Activated B cell treated with CpG ODN at 0.5 μM for 24 hours (primary cell): ENCODE data around the gene RASL10A. TPM values are rescaled to one million over a fixed set of nuclear protein-coding genes. Genes with fewer than 3 reads are reported as not detected.

ENCODE experiments used
- ATAC-seq: fragments of 200-7000 bp; cut with Tn5 transposase; one replicate; pipeline ENCODE4 v1.10.0; 2021; ENCODE audit warnings: low read depth, mild to moderate bottlenecking, moderate library complexity
- CTCF ChIA-PET: fragments of 350-600 bp; sonication (Branson Sonifier 250); formaldehyde crosslinking; loops from one replicate; lab custom pipeline; 2021; ENCODE audit warnings: antibody characterized with exemption; lab: Charles Lee
- POLR2A ChIA-PET: fragments of 350-600 bp; sonication (Branson Sonifier 250); formaldehyde crosslinking; loops from one replicate; lab custom pipeline; 2021; ENCODE audit warnings: antibody characterized with exemption; lab: Charles Lee
- DNase-seq: peaks from one replicate; pipeline ENCODE4 v3.0.0; 2022
- H3K27ac Mint-ChIP-seq: one replicate; pipeline ENCODE4 v1.8.0; 2020; ENCODE audit warnings: mixed read lengths
- H3K27me3 Mint-ChIP-seq: one replicate; pipeline ENCODE4 v1.8.0; 2021; ENCODE audit warnings: mixed read lengths
- H3K36me3 Mint-ChIP-seq: one replicate; pipeline ENCODE4 v1.8.0; 2021; ENCODE audit warnings: low read depth, mixed read lengths
- H3K4me1 Mint-ChIP-seq: one replicate; pipeline ENCODE4 v1.8.0; 2021; ENCODE audit warnings: mixed read lengths
- H3K4me3 Mint-ChIP-seq: one replicate; pipeline ENCODE4 v1.8.0; 2020; ENCODE audit warnings: mild to moderate bottlenecking, mixed read lengths
- H3K9me3 Mint-ChIP-seq: one replicate; pipeline ENCODE4 v1.8.0; 2020; ENCODE audit warnings: mixed read lengths
- CTCF ChIP-seq: fragments of 200-600 bp; IDR thresholded peaks from one replicate; pipeline ENCODE4 v1.8.0; 2022; ENCODE audit warnings: antibody characterized with exemption, mild to moderate bottlenecking
- intact Hi-C: fragments of 100-400 bp; cut with micrococcal nuclease; formaldehyde crosslinking; loops from one replicate; pipeline ENCODE4 v1.15.1; 2024
- total RNA-seq: library from RNA; stranded (reverse); gene quantifications from 2 replicates; pipeline ENCODE4 v1.2.3, GENCODE V29; 2022

RASL10A gene
- total RNA-seq, 1 donor from 2014 or later: 1.0 TPM

DNA sequence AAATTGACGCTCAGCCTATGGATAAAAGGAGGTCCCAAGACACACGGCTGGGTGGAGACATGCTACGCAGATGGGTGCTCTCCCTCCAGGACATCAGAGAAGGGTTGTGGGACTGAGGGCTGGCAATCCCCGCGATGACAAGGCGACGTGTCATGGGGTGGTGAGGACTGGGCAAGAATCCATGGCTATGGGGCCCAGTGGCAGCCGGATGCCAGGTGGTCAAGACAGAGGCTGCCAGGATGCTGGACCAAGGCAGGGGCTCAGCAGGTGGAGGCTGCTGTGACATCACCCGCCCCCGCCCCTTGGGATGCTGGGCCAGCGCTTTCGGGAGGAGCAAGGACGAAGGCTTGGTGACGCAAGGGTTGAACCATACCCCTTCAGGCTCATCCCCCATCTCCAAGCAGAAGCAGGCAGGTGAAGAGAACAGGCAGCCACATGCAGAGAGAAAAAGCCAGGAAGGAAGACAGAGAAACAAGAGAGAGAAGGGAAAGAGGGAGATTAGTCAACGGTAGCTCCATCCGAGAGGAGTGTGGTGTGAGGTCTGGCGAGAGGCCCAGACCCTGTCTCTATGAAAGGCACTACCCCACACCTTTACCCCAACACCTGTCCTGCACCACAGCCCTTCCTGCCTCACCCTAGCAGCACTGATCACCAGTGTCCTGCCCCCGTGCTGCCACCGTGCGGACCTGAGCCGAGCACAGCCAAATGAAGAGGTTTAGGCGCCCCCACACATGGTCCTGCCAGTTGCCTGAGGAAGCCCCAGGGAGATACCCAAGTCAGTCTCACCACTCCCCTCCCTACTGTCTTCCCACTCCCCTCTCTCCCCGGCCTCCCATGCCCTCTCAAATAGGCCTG, 24.1 kb upstream of the RASL10A start:
- ChIA-PET CTCF (no interaction called here), POLR2A (no interaction called here)
- H3K9me3 Mint-ChIP-seq: no peaks in the 10 kb centered on the region
- H3K27me3 Mint-ChIP-seq: no peaks in the 10 kb centered on the region
- intact Hi-C loops: no loop called here
- ATAC-seq (no peak), DNase-seq (no peak)
- H3K4me1 Mint-ChIP-seq: no peaks in the 10 kb centered on the region
- peaks cover 97% of the 10 kb centered on the region for H3K36me3 Mint-ChIP-seq
- no peak overlapping the region for H3K27ac Mint-ChIP-seq
- no peak for TF ChIP-seq CTCF
- H3K4me3 Mint-ChIP-seq: no peak overlapping the region

DNA sequence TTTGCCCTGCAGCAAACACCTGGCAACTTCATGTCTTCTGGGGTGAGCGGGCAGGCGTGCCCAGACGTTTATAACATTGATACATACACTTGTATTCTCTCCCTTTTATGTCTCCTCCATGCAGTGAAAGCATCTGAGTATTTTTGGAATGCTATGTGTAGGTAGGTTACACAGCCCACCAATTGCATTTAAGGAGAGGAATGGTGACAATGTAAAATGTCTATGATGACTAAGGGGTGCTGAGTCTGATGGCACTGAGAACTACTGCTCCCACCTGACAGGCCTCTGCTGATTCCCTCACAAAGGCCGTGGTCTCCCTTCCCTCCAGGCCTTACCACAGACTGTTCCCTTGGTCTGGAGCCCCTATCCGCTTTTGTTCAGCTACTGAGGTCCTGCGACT, 22.9 kb upstream of the RASL10A start:
- no peaks in the 10 kb centered on the region for H3K27me3 Mint-ChIP-seq
- CTCF ChIA-PET: no interaction called here
- no peak for DNase-seq
- H3K27ac Mint-ChIP-seq: no peak overlapping the region
- H3K36me3 Mint-ChIP-seq: peaks cover 98% of the 10 kb centered on the region
- intact Hi-C loops: no loop called here
- no peak for ATAC-seq
- POLR2A ChIA-PET: no interaction called here
- no peaks in the 10 kb centered on the region for H3K4me1 Mint-ChIP-seq
- TF ChIP-seq CTCF: no peak
- no peak overlapping the region for H3K4me3 Mint-ChIP-seq
- H3K9me3 Mint-ChIP-seq: no peaks in the 10 kb centered on the region

- POLR2A ChIA-PET: no interaction called here
- H3K27ac Mint-ChIP-seq: no peak overlapping the region
- ATAC-seq: no peak
- DNase-seq: no peak
- H3K4me3 Mint-ChIP-seq: no peak overlapping the region
- no peak for TF ChIP-seq CTCF
- no peaks in the 10 kb centered on the region for H3K9me3 Mint-ChIP-seq
- H3K27me3 Mint-ChIP-seq: no peaks in the 10 kb centered on the region
- intact Hi-C loops: no loop called here
- CTCF ChIA-PET: no interaction called here
- no peaks in the 10 kb centered on the region for H3K4me1 Mint-ChIP-seq
- peaks cover 94% of the 10 kb centered on the region for H3K36me3 Mint-ChIP-seq
Measured at GRCh38 chr22:29337631-29338284, 22.3 kb upstream of the RASL10A start.

- no peak for TF ChIP-seq CTCF
- DNase-seq (no peak), ATAC-seq (no peak)
- Mint-ChIP-seq H3K27me3 (no peaks in the 10 kb centered on the region), H3K9me3 (no peaks in the 10 kb centered on the region), H3K27ac (no peak overlapping the region), H3K4me3 (no peak overlapping the region), H3K36me3 (peaks cover 93% of the 10 kb centered on the region), H3K4me1 (no peaks in the 10 kb centered on the region)
- intact Hi-C loops: no loop called here
- ChIA-PET CTCF (no interaction called here), POLR2A (no interaction called here)
Measured at GRCh38 chr22:29336751-29337490, 21.4 kb upstream of the RASL10A start.

- H3K27ac Mint-ChIP-seq: no peak overlapping the region
- DNase-seq (no peak), ATAC-seq (no peak)
- H3K36me3 Mint-ChIP-seq: peaks cover 94% of the 10 kb centered on the region
- H3K4me3 Mint-ChIP-seq: no peak overlapping the region
- ChIA-PET POLR2A (no interaction called here), CTCF (no interaction called here)
- no peaks in the 10 kb centered on the region for H3K27me3 Mint-ChIP-seq
- intact Hi-C loops: no loop called here
- no peaks in the 10 kb centered on the region for H3K9me3 Mint-ChIP-seq
- TF ChIP-seq CTCF: no peak
- no peaks in the 10 kb centered on the region for H3K4me1 Mint-ChIP-seq
Measured at GRCh38 chr22:29335656-29336055, 20.2 kb upstream of the RASL10A start.
